ENCODE data around the gene EPS8L3.

DNA sequence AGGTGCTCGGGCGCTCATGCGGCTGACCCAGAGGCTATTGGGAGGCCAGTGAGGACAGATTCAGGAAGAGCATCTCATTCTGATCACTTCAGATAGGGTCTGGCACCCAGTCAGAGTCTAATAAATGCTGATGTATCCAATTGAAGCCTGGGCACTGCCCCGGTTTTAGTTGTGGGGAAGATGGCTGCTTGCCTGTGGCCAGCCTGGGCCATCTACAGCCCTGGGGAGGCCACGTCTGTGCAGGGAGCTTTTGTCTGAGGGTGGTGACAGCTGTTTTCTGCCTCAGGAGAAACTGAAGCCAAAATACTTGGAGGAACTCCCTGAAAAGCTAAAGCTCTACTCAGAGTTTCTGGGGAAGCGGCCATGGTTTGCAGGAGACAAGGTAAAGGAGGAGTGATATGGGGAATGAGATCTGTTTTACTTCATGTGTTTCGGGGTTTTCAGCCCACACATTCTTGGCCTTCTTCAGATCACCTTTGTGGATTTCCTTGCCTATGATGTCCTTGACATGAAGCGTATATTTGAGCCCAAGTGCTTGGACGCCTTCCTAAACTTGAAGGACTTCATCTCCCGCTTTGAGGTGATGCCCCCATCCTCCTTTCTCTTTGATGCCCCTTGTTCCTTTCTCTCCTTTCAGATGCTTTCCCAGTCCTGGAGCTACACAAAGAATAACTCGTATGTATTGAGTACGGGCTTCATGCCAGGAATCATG lies 48.9 kb downstream of the EPS8L3 start:
- TF ChIP-seq POLR2A (IDR thresholded peaks at IDR 0.05): no peak
- TF ChIP-seq, protein P1, sequence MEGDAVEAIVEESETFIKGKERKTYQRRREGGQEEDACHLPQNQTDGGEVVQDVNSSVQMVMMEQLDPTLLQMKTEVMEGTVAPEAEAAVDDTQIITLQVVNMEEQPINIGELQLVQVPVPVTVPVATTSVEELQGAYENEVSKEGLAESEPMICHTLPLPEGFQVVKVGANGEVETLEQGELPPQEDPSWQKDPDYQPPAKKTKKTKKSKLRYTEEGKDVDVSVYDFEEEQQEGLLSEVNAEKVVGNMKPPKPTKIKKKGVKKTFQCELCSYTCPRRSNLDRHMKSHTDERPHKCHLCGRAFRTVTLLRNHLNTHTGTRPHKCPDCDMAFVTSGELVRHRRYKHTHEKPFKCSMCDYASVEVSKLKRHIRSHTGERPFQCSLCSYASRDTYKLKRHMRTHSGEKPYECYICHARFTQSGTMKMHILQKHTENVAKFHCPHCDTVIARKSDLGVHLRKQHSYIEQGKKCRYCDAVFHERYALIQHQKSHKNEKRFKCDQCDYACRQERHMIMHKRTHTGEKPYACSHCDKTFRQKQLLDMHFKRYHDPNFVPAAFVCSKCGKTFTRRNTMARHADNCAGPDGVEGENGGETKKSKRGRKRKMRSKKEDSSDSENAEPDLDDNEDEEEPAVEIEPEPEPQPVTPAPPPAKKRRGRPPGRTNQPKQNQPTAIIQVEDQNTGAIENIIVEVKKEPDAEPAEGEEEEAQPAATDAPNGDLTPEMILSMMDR (IDR thresholded peaks at IDR 0.05): no peak

All from upper lobe of left lung (tissue), 4 donors.